HepG2 (cell line): ENCODE measurements around the gene CHDH. TPM values are rescaled to one million over a fixed set of nuclear protein-coding genes. Genes with fewer than 3 reads are reported as not detected.

Source experiments
- AHR ChIP-seq: IDR thresholded peaks from 2 replicates; pipeline ENCODE4 v1.6.1; 2018; ENCODE audit warnings: missing genetic modification reagents, missing compliant biosample characterization
- ARID5B ChIP-seq: IDR thresholded peaks from 2 replicates; pipeline ENCODE4 v1.4.0; 2020; ENCODE audit warnings: mild to moderate bottlenecking, missing genetic modification reagents
- ELF4 ChIP-seq: sonication (generic); formaldehyde crosslinking; IDR thresholded peaks from 2 replicates; pipeline ENCODE4 v1.5.0; 2020; ENCODE audit warnings: missing genetic modification reagents, mild to moderate bottlenecking, moderate library complexity, borderline replicate concordance
- REXO4 ChIP-seq: sonication (generic); formaldehyde crosslinking; IDR thresholded peaks from 2 replicates; pipeline ENCODE4 v1.8.0; 2022; ENCODE audit warnings: missing genetic modification reagents, mild to moderate bottlenecking, borderline replicate concordance
- ZNF318 ChIP-seq: sonication (generic); formaldehyde crosslinking; IDR thresholded peaks from 2 replicates; pipeline ENCODE4 v1.4.0; 2020; ENCODE audit warnings: mild to moderate bottlenecking, missing genetic modification reagents
- ZNF552 ChIP-seq: sonication (generic); formaldehyde crosslinking; IDR thresholded peaks from 2 replicates; pipeline ENCODE4 v1.9.0; 2022; ENCODE audit warnings: missing genetic modification reagents, mild to moderate bottlenecking, borderline replicate concordance
- ZNF672 ChIP-seq: sonication (generic); formaldehyde crosslinking; IDR thresholded peaks from 2 replicates; pipeline ENCODE4 v1.8.1; 2022; ENCODE audit warnings: missing genetic modification reagents
- ZNF777 ChIP-seq: sonication (generic); formaldehyde crosslinking; IDR thresholded peaks from 2 replicates; pipeline ENCODE4 v1.4.0; 2020; ENCODE audit warnings: missing genetic modification reagents
- polyA plus RNA-seq, 8 experiments: library from polyadenylated mRNA; depleted of rRNA in 3 of 8; stranded (reverse) in 7 of 8; unstranded in 1 of 8; fragments of >200 nt; fragmentation: Illumina TruSeq in 4 of 8; extraction: Trizol in 4 of 8; gene quantifications; 2 replicates each; pipeline versions ENCODE4 v1.2.1 to v1.2.3, GENCODE V29; 2011 to 2016; ENCODE audit warnings: low read depth in 4 of 8, missing spikeins in 1 of 8, mixed read lengths in 1 of 8; ENCODE audit not compliant: insufficient read depth in 1 of 8
- total RNA-seq, 5 experiments: library from RNA; depleted of rRNA; stranded (reverse); fragments of >200 nt; fragmentation: Illumina TruSeq; extraction: Trizol; gene quantifications; 2 replicates each; pipeline ENCODE4 v1.2.3, GENCODE V29; 2016; ENCODE audit warnings: low read depth in 1 of 5
- TF ChIP-seq, protein P1 (sequence below): IDR thresholded peaks from 2 replicates; pipeline ENCODE4 v1.6.1; 2016; ENCODE audit warnings: mild to moderate bottlenecking, missing biosample characterization, missing genetic modification reagents
- TF ChIP-seq, protein P2 (sequence below): sonication (generic); formaldehyde crosslinking; IDR thresholded peaks from 2 replicates; pipeline ENCODE4 v1.4.0; 2020; ENCODE audit warnings: missing genetic modification reagents

The CHDH gene
- total and polyA plus RNA-seq, 2 of the 13 experiments (the other 11 are each of a cell fraction or from before 2014, with no cell fraction given): 28.1 to 48.9 TPM

DNA sequence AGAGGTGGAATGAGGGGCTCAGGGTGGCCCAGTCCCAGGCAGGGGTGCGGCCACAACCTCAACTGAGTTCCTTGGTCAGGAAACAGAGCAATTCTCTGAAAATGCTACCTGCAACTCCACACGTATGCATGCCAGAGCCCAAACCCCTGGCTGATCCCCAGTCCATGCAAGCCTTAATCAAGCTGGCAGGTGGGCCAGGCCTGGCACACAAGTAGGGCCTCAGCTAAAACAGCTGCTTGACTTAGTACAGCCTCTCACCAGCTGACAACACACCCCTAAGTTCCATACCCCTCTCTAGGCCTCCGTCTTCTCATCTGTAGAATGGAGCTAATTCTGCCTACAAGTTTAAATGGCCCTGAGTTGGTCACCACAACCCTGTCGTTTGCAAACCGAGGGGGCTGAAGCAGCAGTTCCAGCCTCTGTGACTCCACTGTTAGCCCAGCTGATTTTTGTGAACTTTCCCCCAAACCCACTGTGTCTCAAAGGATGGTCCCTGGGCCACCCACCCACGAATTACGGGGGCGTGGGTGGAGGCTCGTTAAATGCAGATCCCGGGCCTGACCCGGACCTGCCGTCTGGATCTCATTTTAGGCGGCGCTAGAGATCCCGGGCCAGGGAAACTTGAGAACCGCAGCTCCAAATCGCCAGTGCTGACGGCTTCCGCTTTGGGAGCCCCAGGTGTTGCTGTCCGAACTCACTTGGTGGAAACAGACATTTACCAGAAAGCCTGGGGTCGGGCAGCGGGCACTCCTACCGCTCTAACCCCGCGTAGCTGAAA, 927 bp downstream of the CHDH start (continued):
- TF ChIP-seq ZNF318 (CRISPR knock-in tag) (0 out of 2 replicates have a peak, but pooled peaks have one; percentile 59), ARID5B (no peak), AHR (no peak), ZNF552 (no peak), REXO4 (CRISPR knock-in tag) (no peak), ZNF672 (CRISPR knock-in tag) (no peak), ZNF777 (no peak), ELF4 (no peak)
- TF ChIP-seq, protein P1, sequence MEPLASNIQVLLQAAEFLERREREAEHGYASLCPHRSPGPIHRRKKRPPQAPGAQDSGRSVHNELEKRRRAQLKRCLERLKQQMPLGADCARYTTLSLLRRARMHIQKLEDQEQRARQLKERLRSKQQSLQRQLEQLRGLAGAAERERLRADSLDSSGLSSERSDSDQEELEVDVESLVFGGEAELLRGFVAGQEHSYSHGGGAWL (CRISPR knock-in tag): no peak
- TF ChIP-seq, protein P2, sequence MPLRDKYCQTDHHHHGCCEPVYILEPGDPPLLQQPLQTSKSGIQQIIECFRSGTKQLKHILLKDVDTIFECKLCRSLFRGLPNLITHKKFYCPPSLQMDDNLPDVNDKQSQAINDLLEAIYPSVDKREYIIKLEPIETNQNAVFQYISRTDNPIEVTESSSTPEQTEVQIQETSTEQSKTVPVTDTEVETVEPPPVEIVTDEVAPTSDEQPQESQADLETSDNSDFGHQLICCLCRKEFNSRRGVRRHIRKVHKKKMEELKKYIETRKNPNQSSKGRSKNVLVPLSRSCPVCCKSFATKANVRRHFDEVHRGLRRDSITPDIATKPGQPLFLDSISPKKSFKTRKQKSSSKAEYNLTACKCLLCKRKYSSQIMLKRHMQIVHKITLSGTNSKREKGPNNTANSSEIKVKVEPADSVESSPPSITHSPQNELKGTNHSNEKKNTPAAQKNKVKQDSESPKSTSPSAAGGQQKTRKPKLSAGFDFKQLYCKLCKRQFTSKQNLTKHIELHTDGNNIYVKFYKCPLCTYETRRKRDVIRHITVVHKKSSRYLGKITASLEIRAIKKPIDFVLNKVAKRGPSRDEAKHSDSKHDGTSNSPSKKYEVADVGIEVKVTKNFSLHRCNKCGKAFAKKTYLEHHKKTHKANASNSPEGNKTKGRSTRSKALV: no peak
